Measurements from ENCODE around the gene SUCLG2.

GRCh38 chr3:67423722-67424121, 230.7 kb downstream of the SUCLG2 start:
- TF ChIP-seq CTCF (conservative IDR thresholded peaks at IDR 0.05 in 1 of 2, IDR thresholded peaks at IDR 0.05 in 1 of 2; ENCODE audit: extremely low read depth in 1 of 2, insufficient read depth in 1 of 2, low read depth in 1 of 2, low read length in 2 of 2) (no peak), EZH2 (IDR thresholded peaks at IDR 0.05; ENCODE audit: borderline replicate concordance, low read length) (no peak)
